Measurements from ENCODE around the gene MED14. TPM values are rescaled to one million over a fixed set of nuclear protein-coding genes. Genes with fewer than 3 reads are reported as not detected.

Gene MED14
- total RNA-seq, 3 donors from 2014 or later (not counting 1 experiment from before 2014, with no cell fraction given), result 55.3 to 79.1 (median 66.1) TPM

GRCh38 chrX:40625294-40625693 lies 110.0 kb downstream of the MED14 start:
- no peak for TF ChIP-seq CTCF (IDR thresholded peaks at IDR 0.05)
- DNase-seq, result no peak
- peaks cover 8% of the 10 kb centered on the region for H3K36me3 Mint-ChIP-seq
- H3K27me3 Mint-ChIP-seq (ENCODE audit: low read depth in 2 of 2), result no peaks in the 10 kb centered on the region
- 100% methylated on average over 1 of the region's 4 CpGs for WGBS (ENCODE audit: insufficient coverage)
- Histone ChIP-seq H3K4me1 (ENCODE audit: control insufficient read depth, insufficient read depth, low read length) (no peaks in the 10 kb centered on the region), H3K4me3 (ENCODE audit: low read length) (no peak overlapping the region), H3K36me3 (ENCODE audit: control insufficient read depth, insufficient read depth, low read length) (peaks cover 20% of the 10 kb centered on the region), H3K9me3 (ENCODE audit: control insufficient read depth, insufficient read depth, low read length) (no peaks in the 10 kb centered on the region), H3K27ac (ENCODE audit: low read length) (no peak overlapping the region), H3K27me3 (ENCODE audit: control insufficient read depth, insufficient read depth, low read length) (no peaks in the 10 kb centered on the region)
- no peaks in the 10 kb centered on the region for H3K4me1 Mint-ChIP-seq
- no peak for ATAC-seq
- no peak overlapping the region for H3K4me3 Mint-ChIP-seq
- H3K27ac Mint-ChIP-seq, result peak overlapping the region in 1 of 2 donors; percentile 50
- intact Hi-C loops (cut with micrococcal nuclease), result no loop called here
- H3K9me3 Mint-ChIP-seq, result no peaks in the 10 kb centered on the region

GRCh38 chrX:40623665-40624064 lies 111.7 kb downstream of the MED14 start:
- H3K4me1 ChIP-seq (ENCODE audit: control insufficient read depth, insufficient read depth, low read length), result no peaks in the 10 kb centered on the region
- intact Hi-C loops (cut with micrococcal nuclease), result no loop called here
- Mint-ChIP-seq H3K4me1 (no peaks in the 10 kb centered on the region), H3K27me3 (ENCODE audit: low read depth in 2 of 2) (no peaks in the 10 kb centered on the region), H3K27ac (no peak overlapping the region), H3K4me3 (no peak overlapping the region), H3K36me3 (peaks cover 8% of the 10 kb centered on the region), H3K9me3 (no peaks in the 10 kb centered on the region)
- no peak overlapping the region for H3K27ac ChIP-seq (ENCODE audit: low read length)
- TF ChIP-seq CTCF (IDR thresholded peaks at IDR 0.05), result no peak
- no peaks in the 10 kb centered on the region for H3K27me3 ChIP-seq (ENCODE audit: control insufficient read depth, insufficient read depth, low read length)
- H3K4me3 ChIP-seq (ENCODE audit: low read length), result no peak overlapping the region
- ATAC-seq, result no peak
- H3K9me3 ChIP-seq (ENCODE audit: control insufficient read depth, insufficient read depth, low read length), result no peaks in the 10 kb centered on the region
- WGBS (ENCODE audit: insufficient coverage), result 96% methylated on average over 32 of the region's 32 CpGs
- peaks cover 8% of the 10 kb centered on the region for H3K36me3 ChIP-seq (ENCODE audit: control insufficient read depth, insufficient read depth, low read length)
- no peak for DNase-seq

- H3K4me3 ChIP-seq (ENCODE audit: low read length), result no peak within 1 kb of the TSS
- Mint-ChIP-seq H3K4me3 (no peak within 1 kb of the TSS), H3K27me3 (ENCODE audit: low read depth in 2 of 2) (no peaks in the 10 kb centered on the region), H3K27ac (no peak within 1 kb of the TSS), H3K36me3 (peaks cover 6% of the 10 kb centered on the region), H3K9me3 (no peaks in the 10 kb centered on the region), H3K4me1 (no peaks in the 10 kb centered on the region)
- WGBS (ENCODE audit: insufficient coverage), result 98% methylated on average over 38 of the region's 38 CpGs
- H3K36me3 ChIP-seq (ENCODE audit: control insufficient read depth, insufficient read depth, low read length), result peaks cover 5% of the 10 kb centered on the region
- H3K27ac ChIP-seq (ENCODE audit: low read length), result no peak within 1 kb of the TSS
- no peaks in the 10 kb centered on the region for H3K4me1 ChIP-seq (ENCODE audit: control insufficient read depth, insufficient read depth, low read length)
- H3K27me3 ChIP-seq (ENCODE audit: control insufficient read depth, insufficient read depth, low read length), result no peaks in the 10 kb centered on the region
- ATAC-seq (no peak), DNase-seq (no peak)
- no peaks in the 10 kb centered on the region for H3K9me3 ChIP-seq (ENCODE audit: control insufficient read depth, insufficient read depth, low read length)
- intact Hi-C loops (cut with micrococcal nuclease), result no loop called here
- no peak for TF ChIP-seq CTCF (IDR thresholded peaks at IDR 0.05)
Observed at GRCh38 chrX:40623139-40623536, 112.2 kb downstream of the MED14 start, which contains the start of gene MPC1L. Gene MPC1L (plus strand): TSS chrX:40623428. CDS start chrX:40623566, 138 bp downstream.

- no peaks in the 10 kb centered on the region for H3K4me1 Mint-ChIP-seq
- no peaks in the 10 kb centered on the region for H3K27me3 Mint-ChIP-seq (ENCODE audit: low read depth in 2 of 2)
- intact Hi-C loops (cut with micrococcal nuclease), result no loop called here
- no peaks in the 10 kb centered on the region for H3K27me3 ChIP-seq (ENCODE audit: control insufficient read depth, insufficient read depth, low read length)
- no peaks in the 10 kb centered on the region for H3K9me3 Mint-ChIP-seq
- no peaks in the 10 kb centered on the region for H3K9me3 ChIP-seq (ENCODE audit: control insufficient read depth, insufficient read depth, low read length)
- WGBS (ENCODE audit: insufficient coverage), result 95% methylated on average over 17 of the region's 18 CpGs
- H3K27ac Mint-ChIP-seq, result no peak overlapping the region
- ATAC-seq, result no peak
- TF ChIP-seq CTCF (IDR thresholded peaks at IDR 0.05), result no peak
- no peaks in the 10 kb centered on the region for H3K4me1 ChIP-seq (ENCODE audit: control insufficient read depth, insufficient read depth, low read length)
- H3K4me3 ChIP-seq (ENCODE audit: low read length), result no peak overlapping the region
- no peak overlapping the region for H3K4me3 Mint-ChIP-seq
- peaks cover 1% of the 10 kb centered on the region for H3K36me3 ChIP-seq (ENCODE audit: control insufficient read depth, insufficient read depth, low read length)
- H3K27ac ChIP-seq (ENCODE audit: low read length), result no peak overlapping the region
- no peak for DNase-seq
- peaks cover under 1% of the 10 kb centered on the region for H3K36me3 Mint-ChIP-seq
Observed at GRCh38 chrX:40622479-40623138, 112.7 kb downstream of the MED14 start.
